Parathyroid adenoma (tissue), 2 donors: ENCODE data around the gene STAMBP.

ENCODE experiments used
- H2AFZ ChIP-seq: fragments of 300-600 bp; sonication (generic); one replicate; pipeline ENCODE4 v1.7.0; 2017; ENCODE audit warnings: antibody characterized with exemption, mild to moderate bottlenecking
- H3K27ac ChIP-seq: fragments of 300-600 bp; sonication (generic); one replicate; pipeline ENCODE4 v1.7.0; 2017
- H3K27me3 ChIP-seq: fragments of 300-600 bp; sonication (generic); one replicate; pipeline ENCODE4 v1.7.0; 2017; ENCODE audit warnings: low read length; ENCODE audit not compliant: control insufficient read depth, insufficient read depth
- H3K36me3 ChIP-seq: fragments of 300-600 bp; sonication (generic); one replicate; pipeline ENCODE4 v1.7.0; 2017; ENCODE audit warnings: low read length; ENCODE audit not compliant: control insufficient read depth, insufficient read depth
- H3K4me1 ChIP-seq: fragments of 300-600 bp; sonication (generic); one replicate; pipeline ENCODE4 v1.7.0; 2017; ENCODE audit warnings: control low read depth
- H3K4me2 ChIP-seq: fragments of 300-600 bp; sonication (generic); one replicate; pipeline ENCODE4 v1.7.0; 2017; ENCODE audit warnings: low read length
- H3K4me3 ChIP-seq: fragments of 300-600 bp; sonication (generic); one replicate; pipeline ENCODE4 v1.7.0; 2017; ENCODE audit warnings: low read depth, low read length
- H3K79me2 ChIP-seq: fragments of 300-600 bp; sonication (generic); one replicate; pipeline ENCODE4 v1.7.0; 2017; ENCODE audit warnings: control low read depth
- H3K9ac ChIP-seq: fragments of 300-600 bp; sonication (generic); one replicate; pipeline ENCODE4 v1.7.0; 2017; ENCODE audit warnings: mild to moderate bottlenecking
- H3K9me3 ChIP-seq: fragments of 300-600 bp; sonication (generic); one replicate; pipeline ENCODE4 v1.7.0; 2017; ENCODE audit warnings: low read length; ENCODE audit not compliant: control insufficient read depth
- TF ChIP-seq, protein P1 (sequence below): fragments of 300-600 bp; sonication (generic); IDR thresholded peaks from one replicate; pipeline ENCODE4 v1.7.0; 2017; ENCODE audit warnings: antibody characterized with exemption, mild to moderate bottlenecking
- donor health status: primary hyperparathyroidism.

The STAMBP gene

DNA sequence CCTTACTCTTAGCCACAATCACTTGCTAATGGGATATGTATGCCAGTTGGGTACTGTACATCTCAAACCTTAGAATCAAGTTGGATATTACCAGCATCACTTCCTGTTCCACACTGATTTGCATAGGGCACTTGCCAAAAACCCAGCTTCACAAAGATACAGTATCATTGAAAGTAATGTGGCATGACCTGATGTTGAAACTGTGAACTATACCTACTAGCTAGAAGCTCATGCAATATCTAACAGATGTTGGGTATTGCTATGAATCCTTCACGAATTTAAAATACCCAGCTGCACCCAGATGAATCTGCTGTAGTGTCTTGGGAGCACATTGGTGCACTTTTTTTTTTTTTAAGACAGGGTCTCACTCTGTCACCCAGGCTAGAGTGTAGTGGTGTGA lies 6.5 kb upstream of the STAMBP start:
- Histone ChIP-seq H3K79me2 (peaks cover 3% of the 10 kb centered on the region), H3K27ac (no peak overlapping the region), H3K9ac (no peak overlapping the region), H2AFZ (no peak overlapping the region), H3K27me3 (no peaks in the 10 kb centered on the region), H3K4me2 (no peak overlapping the region), H3K9me3 (no peaks in the 10 kb centered on the region), H3K36me3 (no peaks in the 10 kb centered on the region), H3K4me3 (no peak overlapping the region), H3K4me1 (no peaks in the 10 kb centered on the region)
- TF ChIP-seq, protein P1, sequence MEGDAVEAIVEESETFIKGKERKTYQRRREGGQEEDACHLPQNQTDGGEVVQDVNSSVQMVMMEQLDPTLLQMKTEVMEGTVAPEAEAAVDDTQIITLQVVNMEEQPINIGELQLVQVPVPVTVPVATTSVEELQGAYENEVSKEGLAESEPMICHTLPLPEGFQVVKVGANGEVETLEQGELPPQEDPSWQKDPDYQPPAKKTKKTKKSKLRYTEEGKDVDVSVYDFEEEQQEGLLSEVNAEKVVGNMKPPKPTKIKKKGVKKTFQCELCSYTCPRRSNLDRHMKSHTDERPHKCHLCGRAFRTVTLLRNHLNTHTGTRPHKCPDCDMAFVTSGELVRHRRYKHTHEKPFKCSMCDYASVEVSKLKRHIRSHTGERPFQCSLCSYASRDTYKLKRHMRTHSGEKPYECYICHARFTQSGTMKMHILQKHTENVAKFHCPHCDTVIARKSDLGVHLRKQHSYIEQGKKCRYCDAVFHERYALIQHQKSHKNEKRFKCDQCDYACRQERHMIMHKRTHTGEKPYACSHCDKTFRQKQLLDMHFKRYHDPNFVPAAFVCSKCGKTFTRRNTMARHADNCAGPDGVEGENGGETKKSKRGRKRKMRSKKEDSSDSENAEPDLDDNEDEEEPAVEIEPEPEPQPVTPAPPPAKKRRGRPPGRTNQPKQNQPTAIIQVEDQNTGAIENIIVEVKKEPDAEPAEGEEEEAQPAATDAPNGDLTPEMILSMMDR, result no peak

DNA sequence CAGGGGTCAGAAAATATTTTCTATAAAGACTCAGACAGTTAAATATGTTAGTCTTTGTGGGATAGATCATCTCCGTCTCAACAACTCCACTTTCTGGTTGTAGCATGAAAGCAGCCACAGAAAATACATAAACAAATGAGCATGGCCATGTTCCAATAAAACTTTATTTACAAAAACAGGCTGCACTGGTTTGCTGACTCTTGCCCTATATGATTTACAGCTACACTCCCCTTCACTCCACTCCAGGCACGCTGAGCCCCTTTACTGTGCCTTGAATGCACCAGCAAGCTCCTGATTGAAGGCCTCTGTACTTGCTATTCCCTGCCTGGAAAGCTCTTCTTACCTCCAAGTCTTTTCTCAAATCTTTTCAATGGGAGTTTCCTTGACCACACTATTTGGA lies 5.8 kb upstream of the STAMBP start:
- Histone ChIP-seq H3K4me1 (no peaks in the 10 kb centered on the region), H3K4me2 (no peak overlapping the region), H3K27ac (no peak overlapping the region), H2AFZ (no peak overlapping the region), H3K9ac (no peak overlapping the region), H3K27me3 (no peaks in the 10 kb centered on the region), H3K9me3 (no peaks in the 10 kb centered on the region), H3K4me3 (no peak overlapping the region), H3K36me3 (no peaks in the 10 kb centered on the region), H3K79me2 (peaks cover 6% of the 10 kb centered on the region)
- TF ChIP-seq, protein P1, result no peak

DNA sequence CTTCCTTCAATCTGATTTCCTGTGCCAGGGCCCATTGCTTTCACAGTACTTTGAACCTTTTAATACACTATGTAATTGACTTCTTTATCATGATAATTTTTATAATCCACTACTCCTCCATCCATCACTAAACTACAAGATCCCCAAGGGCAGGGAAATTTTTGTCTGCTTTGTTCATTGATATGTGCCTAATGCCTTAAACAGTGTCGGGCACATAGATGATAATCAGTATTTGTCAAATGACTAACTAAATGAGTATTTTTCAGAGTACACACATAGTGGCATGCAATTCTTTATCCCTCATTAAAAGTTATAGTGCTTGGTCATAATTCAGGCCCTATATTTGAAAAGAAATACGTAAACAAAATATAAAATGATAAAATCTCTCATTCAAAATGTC lies 5.3 kb upstream of the STAMBP start:
- no peaks in the 10 kb centered on the region for H3K9me3 ChIP-seq
- no peaks in the 10 kb centered on the region for H3K27me3 ChIP-seq
- H2AFZ ChIP-seq, result no peak overlapping the region
- H3K79me2 ChIP-seq, result peaks cover 9% of the 10 kb centered on the region
- TF ChIP-seq, protein P1, result no peak
- no peaks in the 10 kb centered on the region for H3K4me1 ChIP-seq
- no peaks in the 10 kb centered on the region for H3K36me3 ChIP-seq
- no peak overlapping the region for H3K27ac ChIP-seq
- H3K9ac ChIP-seq, result no peak overlapping the region
- H3K4me3 ChIP-seq, result no peak overlapping the region
- no peak overlapping the region for H3K4me2 ChIP-seq

DNA sequence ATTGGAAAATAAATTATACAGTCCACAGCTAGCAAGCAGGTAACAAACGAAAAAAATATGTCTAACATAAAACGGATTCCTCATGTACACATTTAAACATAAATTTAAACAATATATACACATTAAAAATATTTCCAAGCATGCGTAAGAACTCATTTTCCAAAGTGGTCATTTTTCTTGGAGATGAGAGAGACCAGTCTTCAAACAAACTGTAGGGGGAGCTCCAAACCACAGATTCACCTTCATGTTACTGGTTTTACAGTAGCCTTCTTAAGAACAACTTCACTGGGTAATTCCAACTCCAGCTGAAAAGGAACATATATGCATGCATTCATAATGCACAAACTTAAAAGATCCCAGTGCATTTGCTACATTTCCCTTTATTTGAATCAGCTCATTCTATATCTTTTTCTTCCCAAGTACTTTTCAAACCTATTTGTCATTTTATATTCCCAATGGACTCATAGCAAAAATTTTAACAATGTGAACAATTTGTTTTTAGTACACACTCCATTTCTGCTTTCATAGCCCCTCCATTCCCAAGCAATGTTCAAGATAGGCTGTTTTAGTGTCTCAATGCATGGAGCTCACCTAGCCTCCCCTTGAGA lies 4.7 kb upstream of the STAMBP start:
- Histone ChIP-seq H3K4me1 (no peaks in the 10 kb centered on the region), H3K4me3 (no peak overlapping the region), H3K4me2 (no peak overlapping the region), H3K79me2 (peaks cover 9% of the 10 kb centered on the region), H3K27ac (no peak overlapping the region), H2AFZ (no peak overlapping the region), H3K9me3 (no peaks in the 10 kb centered on the region), H3K9ac (no peak overlapping the region), H3K36me3 (no peaks in the 10 kb centered on the region), H3K27me3 (no peaks in the 10 kb centered on the region)
- TF ChIP-seq, protein P1, result peak; percentile 82

DNA sequence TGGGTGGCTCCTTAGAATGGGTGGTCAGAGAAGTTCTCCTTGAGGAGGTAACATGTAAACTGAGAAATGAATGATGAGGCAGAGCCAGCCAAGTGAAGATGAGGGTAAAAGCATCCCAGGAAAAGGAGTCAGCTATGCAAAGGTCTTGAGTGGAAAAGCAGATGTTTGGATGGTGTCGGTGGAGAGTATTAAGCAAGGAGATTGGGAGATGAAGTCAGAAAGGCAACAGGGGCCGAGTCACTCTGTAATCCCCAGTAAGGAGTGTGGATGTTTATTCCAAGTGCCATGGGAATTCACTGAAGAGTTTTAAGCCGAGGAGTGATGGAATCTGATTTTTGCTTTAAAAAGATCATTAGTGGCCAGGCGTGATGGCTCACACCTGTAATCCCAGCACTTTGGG lies 3.4 kb upstream of the STAMBP start:
- Histone ChIP-seq H3K4me1 (peaks cover 4% of the 10 kb centered on the region), H3K36me3 (no peaks in the 10 kb centered on the region), H3K4me3 (no peak overlapping the region), H3K79me2 (peaks cover 9% of the 10 kb centered on the region), H3K9me3 (no peaks in the 10 kb centered on the region), H3K27me3 (no peaks in the 10 kb centered on the region), H3K9ac (no peak overlapping the region), H3K4me2 (no peak overlapping the region), H2AFZ (no peak overlapping the region), H3K27ac (no peak overlapping the region)
- TF ChIP-seq, protein P1, result no peak
